ENCODE results near the gene CSTF3.

GRCh38 chr11:33197915-33198727 lies 36.8 kb upstream of the CSTF3 start:
- TF ChIP-seq CTCF (IDR thresholded peaks at IDR 0.05) (no peak), POLR2A (IDR thresholded peaks at IDR 0.05) (no peak)

Measured in body of pancreas (tissue), 4 donors.